Ovary (tissue), 3 donors: ENCODE data around the gene COBL.

ENCODE experiments used
- CTCF ChIP-seq, 3 donors: fragments of 450-650 bp in 2 of 3; fragments of 200-600 bp in 1 of 3; IDR thresholded peaks; one replicate each; pipeline versions ENCODE4 v1.5.1 to v1.8.0; 2016 to 2022; ENCODE audit warnings: antibody characterized with exemption in 3 of 3, mild to moderate bottlenecking in 1 of 3
- EP300 ChIP-seq: sonication (generic); formaldehyde crosslinking; IDR thresholded peaks from one replicate; pipeline ENCODE4 v1.6.1; 2017; ENCODE audit warnings: antibody characterized with exemption
- POLR2A ChIP-seq: fragments of 450-650 bp; IDR thresholded peaks from one replicate; pipeline ENCODE4 v1.6.1; 2017; ENCODE audit warnings: antibody characterized with exemption, mild to moderate bottlenecking, moderate library complexity
- donor health status: DM: no; HTN: no; CAD: no.

DNA sequence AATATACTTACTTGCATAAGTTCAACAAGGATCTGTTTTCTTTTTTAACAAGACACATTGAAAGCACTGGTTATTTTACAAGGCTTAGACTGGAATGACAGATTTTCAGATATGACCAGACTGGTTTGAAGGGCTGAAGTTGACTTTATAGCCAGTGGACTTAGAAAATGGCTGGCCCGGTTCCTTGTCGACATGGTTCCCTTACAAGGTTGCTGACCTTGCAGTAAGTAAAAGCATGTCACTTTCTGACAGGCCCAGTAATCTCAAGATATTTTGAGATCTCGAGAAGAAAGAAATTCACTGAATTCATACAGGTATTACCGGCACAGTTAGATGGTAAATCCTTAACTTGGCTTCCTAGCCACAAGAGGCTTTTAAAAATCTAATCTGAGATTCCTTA is 136.5 kb downstream of the COBL start:
- no peak for TF ChIP-seq POLR2A
- TF ChIP-seq CTCF (IDR thresholded peaks at IDR 0.05), result no peak
- TF ChIP-seq EP300, result no peak
